Esophagus muscularis mucosa (tissue), 4 donors: ENCODE measurements around the gene GNMT. TPM values are rescaled to one million over a fixed set of nuclear protein-coding genes. Genes with fewer than 3 reads are reported as not detected.
A peak's percentile ranks its signal among the peaks of the same experiment; 100 is the strongest.

Experiments used
- DNase-seq: peaks from one replicate; pipeline ENCODE4 v3.0.0-alpha.2; 2017; ENCODE audit errors: extremely low spot score
- H3K27ac ChIP-seq, 4 donors: fragments of 200-600 bp; sonication (generic); replicated peaks in 1 of 4; 1 replicate in 3 of 4; 2 replicates in 1 of 4; pipeline ENCODE4 v1.5.1; 2016 to 2019; ENCODE audit warnings: mild to moderate bottlenecking in 1 of 4
- H3K27me3 ChIP-seq, 4 donors: fragments of 200-600 bp; sonication (generic); one replicate each; pipeline versions ENCODE4 v1.5.1 to v1.6.0; 2016 to 2019
- H3K36me3 ChIP-seq, 4 donors: fragments of 200-600 bp; sonication (generic); one replicate each; pipeline ENCODE4 v1.5.1; 2016 to 2019
- H3K4me1 ChIP-seq, 4 donors: fragments of 200-600 bp; sonication (generic); one replicate each; pipeline ENCODE4 v1.5.1; 2016 to 2019
- H3K4me3 ChIP-seq, 4 donors: fragments of 200-600 bp; sonication (generic); 1 replicate in 2 of 4; 2 replicates in 2 of 4; pipeline ENCODE4 v1.5.1; 2016 to 2019; ENCODE audit warnings: mild to moderate bottlenecking in 4 of 4, moderate library complexity in 1 of 4
- H3K9me3 ChIP-seq, 4 donors: fragments of 200-600 bp; sonication (generic); 1 replicate in 3 of 4; 2 replicates in 1 of 4; pipeline ENCODE4 v1.5.1; 2016 to 2019
- CTCF ChIP-seq, 3 experiments: fragments of 200-600 bp in 2 of 3; fragments of 450-650 bp in 1 of 3; sonication (generic) in 2 of 3; IDR thresholded peaks; one replicate each; pipeline ENCODE4 v1.5.1; 2017 to 2019; ENCODE audit warnings: antibody characterized with exemption in 3 of 3, mild to moderate bottlenecking in 2 of 3, moderate library complexity in 1 of 3
- EP300 ChIP-seq: sonication (generic); formaldehyde crosslinking; IDR thresholded peaks from one replicate; pipeline ENCODE4 v1.6.1; 2017; ENCODE audit warnings: antibody characterized with exemption
- POLR2A ChIP-seq: fragments of 450-650 bp; IDR thresholded peaks from one replicate; pipeline ENCODE4 v1.6.1; 2017; ENCODE audit warnings: antibody characterized with exemption, moderate library complexity, mild to moderate bottlenecking, low read depth
- POLR2AphosphoS5 ChIP-seq, 2 donors: sonication (generic); formaldehyde crosslinking; IDR thresholded peaks; one replicate each; pipeline ENCODE4 v1.6.1; 2017; ENCODE audit warnings: antibody characterized with exemption in 2 of 2
- WGBS: methylation state at CpG from one replicate; pipeline ENCODE4 v1.1.5; 2018; 5-methylcytosine and 5-hydroxymethylcytosine counted together
- intact Hi-C: fragments of 100-400 bp; cut with DNase I; formaldehyde crosslinking; loops from one replicate; pipeline ENCODE4 v1.15.1; 2023
- total RNA-seq, 4 donors: library from RNA; depleted of rRNA; stranded (reverse); fragments of >200 nt; gene quantifications; one replicate each; pipeline versions ENCODE4 v1.1.0 to v1.2.1, GENCODE V29; 2016

Gene GNMT
- 1 to 10 TPM in 3 of 4 donors, not detected in 1; 2.3 to 4.5 (median 3.6) TPM for total RNA-seq

GRCh38 chr6:42960243-42961019 is at the start of gene GNMT:
Gene GNMT (plus strand): TSS chr6:42960754. CDS start chr6:42960768, 14 bp downstream.
- Histone ChIP-seq H3K27ac (peak within 1 kb of the TSS in 2 of 4 donors; percentile 33 to 47), H3K9me3 (no peaks in the 10 kb centered on the region), H3K4me1 (peaks cover 9 to 22% (median 20%) of the 10 kb centered on the region in 4 donors), H3K27me3 (no peaks in the 10 kb centered on the region), H3K36me3 (peaks cover 13 to 37% (median 34%) of the 10 kb centered on the region in 4 donors), H3K4me3 (peak within 1 kb of the TSS; percentile 54 to 61 (median 59))
- TF ChIP-seq EP300 = no peak
- no peak for TF ChIP-seq POLR2A
- peak in 1 of 2 donors; percentile 41 for TF ChIP-seq POLR2AphosphoS5 (IDR thresholded peaks at IDR 0.05)
- no peak for TF ChIP-seq CTCF (IDR thresholded peaks at IDR 0.05)
- 7% methylated on average over 38 of the region's 62 CpGs for WGBS
- no peak for DNase-seq
- intact Hi-C loops = no loop called here

GRCh38 chr6:42911171-42912021 is 49.2 kb upstream of the GNMT start:
- intact Hi-C loops = no loop called here
- peaks cover 0 to 48% (median 2%) of the 10 kb centered on the region in 4 donors for H3K27me3 ChIP-seq
- H3K36me3 ChIP-seq = no peaks in the 10 kb centered on the region
- no peak for DNase-seq
- TF ChIP-seq EP300 = no peak
- TF ChIP-seq POLR2AphosphoS5 (IDR thresholded peaks at IDR 0.05) = no peak
- TF ChIP-seq CTCF (IDR thresholded peaks at IDR 0.05) = no peak
- TF ChIP-seq POLR2A = no peak
- H3K9me3 ChIP-seq = no peaks in the 10 kb centered on the region
- no peak overlapping the region for H3K27ac ChIP-seq
- H3K4me1 ChIP-seq = peaks cover 6 to 11% (median 8%) of the 10 kb centered on the region in 4 donors
- H3K4me3 ChIP-seq = peak overlapping the region; percentile 32 to 50 (median 39)
- 16% methylated on average over 30 of the region's 49 CpGs for WGBS

GRCh38 chr6:42914546-42914945 is 46.0 kb upstream of the GNMT start:
- no peak for DNase-seq
- H3K4me3 ChIP-seq = no peak overlapping the region
- peaks cover 0 to 48% (median 2%) of the 10 kb centered on the region in 4 donors for H3K27me3 ChIP-seq
- intact Hi-C loops = no loop called here
- H3K9me3 ChIP-seq = no peaks in the 10 kb centered on the region
- WGBS = 86% methylated on average over 4 of the region's 4 CpGs
- H3K27ac ChIP-seq = no peak overlapping the region
- H3K36me3 ChIP-seq = no peaks in the 10 kb centered on the region
- peaks cover 6 to 11% (median 8%) of the 10 kb centered on the region in 4 donors for H3K4me1 ChIP-seq
- no peak for TF ChIP-seq CTCF (IDR thresholded peaks at IDR 0.05)
- TF ChIP-seq EP300 = no peak

- no peak for TF ChIP-seq CTCF (IDR thresholded peaks at IDR 0.05)
- no peak for TF ChIP-seq POLR2AphosphoS5 (IDR thresholded peaks at IDR 0.05)
- no peak for TF ChIP-seq POLR2A
- no peak for TF ChIP-seq EP300
- Histone ChIP-seq H3K27me3 (peaks cover 0 to 48% (median 2%) of the 10 kb centered on the region in 4 donors), H3K36me3 (no peaks in the 10 kb centered on the region), H3K4me1 (peaks cover 6 to 11% (median 8%) of the 10 kb centered on the region in 4 donors), H3K27ac (no peak within 1 kb of the TSS), H3K4me3 (no peak within 1 kb of the TSS), H3K9me3 (no peaks in the 10 kb centered on the region)
- WGBS = 75% methylated on average over 8 of the region's 10 CpGs
- intact Hi-C loops = no loop called here
- DNase-seq = no peak
Observed at GRCh38 chr6:42915732-42916131, 44.8 kb upstream of the GNMT start, which contains the start of gene PTCRA. Gene PTCRA (plus strand): TSS chr6:42916053. CDS start chr6:42916070, 17 bp downstream.
